Suprapubic skin (tissue), 4 donors: ENCODE measurements around the gene SEMA3G. TPM values are rescaled to one million over a fixed set of nuclear protein-coding genes. Genes with fewer than 3 reads are reported as not detected.

Source experiments
- DNase-seq, 2 donors: peaks; one replicate each; pipeline ENCODE4 v3.0.0-alpha.2; 2019; ENCODE audit warnings: low spot score in 2 of 2
- H3K27ac ChIP-seq: fragments of 200-600 bp; sonication (generic); one replicate; pipeline ENCODE4 v1.5.1; 2019
- H3K27me3 ChIP-seq: fragments of 200-600 bp; sonication (generic); one replicate; pipeline ENCODE4 v1.5.1; 2019
- H3K36me3 ChIP-seq: fragments of 200-600 bp; sonication (generic); one replicate; pipeline ENCODE4 v1.5.1; 2019
- H3K4me1 ChIP-seq: fragments of 200-600 bp; sonication (generic); one replicate; pipeline ENCODE4 v1.5.1; 2019
- H3K4me3 ChIP-seq: fragments of 200-600 bp; sonication (generic); one replicate; pipeline ENCODE4 v1.5.1; 2019; ENCODE audit warnings: mild to moderate bottlenecking
- H3K9me3 ChIP-seq: fragments of 200-600 bp; sonication (generic); one replicate; pipeline ENCODE4 v1.5.1; 2019
- EP300 ChIP-seq: sonication (generic); formaldehyde crosslinking; IDR thresholded peaks from one replicate; pipeline ENCODE4 v1.6.1; 2017; ENCODE audit warnings: antibody characterized with exemption
- POLR2A ChIP-seq, 2 donors: fragments of 450-650 bp; IDR thresholded peaks; one replicate each; pipeline ENCODE4 v1.6.1; 2017; ENCODE audit warnings: antibody characterized with exemption in 2 of 2, mild to moderate bottlenecking in 2 of 2, moderate library complexity in 2 of 2
- POLR2AphosphoS5 ChIP-seq, 3 donors: sonication (generic); formaldehyde crosslinking; IDR thresholded peaks; one replicate each; pipeline ENCODE4 v1.6.1; 2017; ENCODE audit warnings: antibody characterized with exemption in 3 of 3
- WGBS: methylation state at CpG from one replicate; pipeline ENCODE4 v1.1.5; 2018; 5-methylcytosine and 5-hydroxymethylcytosine counted together
- total RNA-seq, 4 donors: library from RNA; depleted of rRNA; stranded (reverse); fragments of >200 nt; gene quantifications; one replicate each; pipeline ENCODE4 v1.1.0, GENCODE V29; 2016
- TF ChIP-seq, protein P1 (sequence below), 2 donors: fragments of 200-600 bp in 1 of 2; fragments of 450-650 bp in 1 of 2; sonication (generic) in 1 of 2; IDR thresholded peaks; one replicate each; pipeline ENCODE4 v1.5.1; 2016 to 2019; ENCODE audit warnings: antibody characterized with exemption in 2 of 2, mild to moderate bottlenecking in 1 of 2, moderate library complexity in 1 of 2

Gene SEMA3G
- total RNA-seq, 4 donors from 2014 or later: 14.4 to 44.0 (median 26.5) TPM

GRCh38 chr3:52391096-52391495, 53.8 kb downstream of the SEMA3G start:
- H3K27me3 ChIP-seq: no peaks in the 10 kb centered on the region
- H3K9me3 ChIP-seq: no peaks in the 10 kb centered on the region
- H3K36me3 ChIP-seq: peaks cover 40% of the 10 kb centered on the region
- H3K27ac ChIP-seq: no peak overlapping the region
- H3K4me3 ChIP-seq: no peak overlapping the region
- TF ChIP-seq POLR2A (IDR thresholded peaks at IDR 0.05) (no peak), EP300 (no peak), POLR2AphosphoS5 (IDR thresholded peaks at IDR 0.05) (no peak)
- TF ChIP-seq, protein P1, sequence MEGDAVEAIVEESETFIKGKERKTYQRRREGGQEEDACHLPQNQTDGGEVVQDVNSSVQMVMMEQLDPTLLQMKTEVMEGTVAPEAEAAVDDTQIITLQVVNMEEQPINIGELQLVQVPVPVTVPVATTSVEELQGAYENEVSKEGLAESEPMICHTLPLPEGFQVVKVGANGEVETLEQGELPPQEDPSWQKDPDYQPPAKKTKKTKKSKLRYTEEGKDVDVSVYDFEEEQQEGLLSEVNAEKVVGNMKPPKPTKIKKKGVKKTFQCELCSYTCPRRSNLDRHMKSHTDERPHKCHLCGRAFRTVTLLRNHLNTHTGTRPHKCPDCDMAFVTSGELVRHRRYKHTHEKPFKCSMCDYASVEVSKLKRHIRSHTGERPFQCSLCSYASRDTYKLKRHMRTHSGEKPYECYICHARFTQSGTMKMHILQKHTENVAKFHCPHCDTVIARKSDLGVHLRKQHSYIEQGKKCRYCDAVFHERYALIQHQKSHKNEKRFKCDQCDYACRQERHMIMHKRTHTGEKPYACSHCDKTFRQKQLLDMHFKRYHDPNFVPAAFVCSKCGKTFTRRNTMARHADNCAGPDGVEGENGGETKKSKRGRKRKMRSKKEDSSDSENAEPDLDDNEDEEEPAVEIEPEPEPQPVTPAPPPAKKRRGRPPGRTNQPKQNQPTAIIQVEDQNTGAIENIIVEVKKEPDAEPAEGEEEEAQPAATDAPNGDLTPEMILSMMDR (IDR thresholded peaks at IDR 0.05): no peak
- no peaks in the 10 kb centered on the region for H3K4me1 ChIP-seq
- WGBS: 82% methylated on average over 11 of the region's 12 CpGs
- DNase-seq: no peak

- no peak overlapping the region for H3K4me3 ChIP-seq
- DNase-seq: no peak
- 98% methylated on average over 8 of the region's 9 CpGs for WGBS
- H3K27me3 ChIP-seq: no peaks in the 10 kb centered on the region
- no peaks in the 10 kb centered on the region for H3K9me3 ChIP-seq
- TF ChIP-seq POLR2A (IDR thresholded peaks at IDR 0.05) (no peak), EP300 (no peak), POLR2AphosphoS5 (IDR thresholded peaks at IDR 0.05) (no peak)
- TF ChIP-seq, protein P1 (IDR thresholded peaks at IDR 0.05): no peak
- no peaks in the 10 kb centered on the region for H3K4me1 ChIP-seq
- H3K27ac ChIP-seq: no peak overlapping the region
- peaks cover 34% of the 10 kb centered on the region for H3K36me3 ChIP-seq
These were observed 56.0 kb downstream of the SEMA3G start for GRCh38 chr3:52388933-52389332.

DNA sequence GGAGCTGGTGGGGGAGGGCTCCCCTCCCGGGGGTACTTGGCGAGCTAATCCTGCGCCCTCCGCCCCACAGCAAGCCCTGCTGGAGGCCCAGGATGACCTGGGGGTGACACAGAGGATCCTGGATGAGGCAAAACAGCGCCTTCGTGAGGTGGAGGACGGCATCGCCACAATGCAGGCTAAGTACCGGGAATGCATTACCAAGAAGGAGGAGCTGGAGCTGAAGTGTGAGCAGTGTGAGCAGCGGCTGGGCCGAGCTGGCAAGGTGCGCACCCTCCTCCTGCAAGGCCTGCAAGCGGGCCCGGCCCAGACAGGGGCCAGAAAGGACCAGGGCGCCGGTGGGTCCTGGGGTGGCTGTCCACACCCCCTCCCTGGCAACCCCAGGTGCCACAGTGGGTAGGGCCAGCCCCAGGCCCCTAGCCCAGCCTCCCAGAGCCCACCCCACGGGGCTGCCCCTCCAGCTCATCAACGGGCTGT, 56.5 kb downstream of the SEMA3G start:
- Histone ChIP-seq H3K4me1 (no peaks in the 10 kb centered on the region), H3K4me3 (no peak overlapping the region), H3K36me3 (peaks cover 30% of the 10 kb centered on the region), H3K27ac (no peak overlapping the region), H3K27me3 (no peaks in the 10 kb centered on the region), H3K9me3 (no peaks in the 10 kb centered on the region)
- WGBS: 85% methylated on average over 17 of the region's 18 CpGs
- no peak for DNase-seq
- TF ChIP-seq POLR2AphosphoS5 (IDR thresholded peaks at IDR 0.05): no peak
- TF ChIP-seq POLR2A (IDR thresholded peaks at IDR 0.05): no peak
- TF ChIP-seq, protein P1 (IDR thresholded peaks at IDR 0.05): no peak
- TF ChIP-seq EP300: no peak

DNA sequence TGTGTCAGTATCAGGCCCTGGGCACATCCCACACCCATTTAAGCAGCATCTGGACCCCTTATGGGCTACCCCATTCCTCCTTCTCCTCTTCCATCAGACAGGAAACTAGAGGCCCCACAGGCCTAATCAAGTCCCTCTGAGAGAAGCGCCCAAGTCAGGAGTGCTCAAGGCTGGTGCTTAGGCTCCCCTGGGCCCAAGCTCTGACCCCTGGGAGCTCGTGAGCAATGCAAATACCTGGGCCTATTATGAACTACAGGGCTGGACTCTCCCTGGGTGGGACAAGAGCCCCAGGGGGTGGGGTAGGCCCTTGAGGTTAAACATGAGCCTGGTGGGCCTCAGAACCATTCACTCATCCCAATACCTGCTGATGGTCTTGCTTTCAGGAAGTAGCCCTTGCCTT, 57.4 kb downstream of the SEMA3G start:
- no peaks in the 10 kb centered on the region for H3K4me1 ChIP-seq
- no peak for TF ChIP-seq EP300
- no peak for TF ChIP-seq POLR2A (IDR thresholded peaks at IDR 0.05)
- TF ChIP-seq, protein P1 (IDR thresholded peaks at IDR 0.05): no peak
- TF ChIP-seq POLR2AphosphoS5 (IDR thresholded peaks at IDR 0.05): no peak
- DNase-seq: no peak
- no CpG with 5 or more reads among the region's 2 CpGs for WGBS
- H3K36me3 ChIP-seq: peaks cover 21% of the 10 kb centered on the region
- H3K4me3 ChIP-seq: no peak overlapping the region
- H3K27ac ChIP-seq: no peak overlapping the region
- H3K9me3 ChIP-seq: no peaks in the 10 kb centered on the region
- H3K27me3 ChIP-seq: no peaks in the 10 kb centered on the region

DNA sequence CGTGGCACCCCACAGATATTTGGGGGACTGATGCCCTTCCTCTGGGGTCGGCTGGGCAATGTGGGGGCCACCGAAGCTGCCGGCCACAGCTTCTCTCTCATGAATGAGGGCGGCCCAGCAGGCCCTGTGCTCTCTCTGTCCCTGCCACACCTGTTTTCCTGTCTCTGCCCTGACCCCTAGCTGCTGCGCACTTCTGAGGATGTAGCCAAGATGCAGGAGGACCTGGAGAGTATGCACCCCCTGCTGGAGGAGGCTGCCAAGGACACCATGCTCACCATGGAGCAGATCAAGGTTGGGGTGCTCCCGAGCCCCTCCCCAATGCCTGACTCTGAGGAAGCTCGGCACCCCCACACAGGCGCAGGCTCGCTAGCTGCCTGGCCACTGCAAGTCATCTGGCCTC, 59.7 kb downstream of the SEMA3G start:
- WGBS: 66% methylated on average over 7 of the region's 10 CpGs
- Histone ChIP-seq H3K4me3 (no peak overlapping the region), H3K27ac (no peak overlapping the region), H3K27me3 (no peaks in the 10 kb centered on the region), H3K4me1 (no peaks in the 10 kb centered on the region), H3K36me3 (peaks cover 5% of the 10 kb centered on the region), H3K9me3 (no peaks in the 10 kb centered on the region)
- TF ChIP-seq, protein P1 (IDR thresholded peaks at IDR 0.05): peak in 1 of 2 donors; percentile 13
- no peak for TF ChIP-seq POLR2AphosphoS5 (IDR thresholded peaks at IDR 0.05)
- no peak for DNase-seq
